Fibroblast of the aortic adventitia (primary cell): ENCODE data around the gene FRMD1. TPM values are rescaled to one million over a fixed set of nuclear protein-coding genes. Genes with fewer than 3 reads are reported as not detected.

Experiments
- DNase-seq: peaks from one replicate; pipeline ENCODE4 v3.0.0-alpha.2; 2010; ENCODE audit warnings: low read depth
- H3K4me3 ChIP-seq: 2 replicates; pipeline ENCODE4 v1.5.1; 2011; ENCODE audit warnings: low read depth, mild to moderate bottlenecking, control low read depth, low read length, moderate library complexity
- CTCF ChIP-seq: IDR thresholded peaks from 2 replicates; pipeline ENCODE4 v1.5.1; 2011; ENCODE audit warnings: mild to moderate bottlenecking, low read length, control low read depth, inconsistent platforms; ENCODE audit not compliant: insufficient read depth
- total RNA-seq: library from RNA; depleted of rRNA; stranded (reverse); fragments of >200 nt; gene quantifications from 2 replicates; pipeline ENCODE4 v1.2.3, GENCODE V29; 2012; ENCODE audit warnings: low replicate concordance

The FRMD1 gene
- total RNA-seq, 1 donor, result not detected

- no peak for DNase-seq
- H3K4me3 ChIP-seq, result no peak overlapping the region
- TF ChIP-seq CTCF, result no peak
These were observed 7.4 kb downstream of the FRMD1 start for GRCh38 chr6:168071620-168072019.

- TF ChIP-seq CTCF, result no peak
- H3K4me3 ChIP-seq, result no peak overlapping the region
- no peak for DNase-seq
These were observed 8.2 kb downstream of the FRMD1 start for GRCh38 chr6:168070804-168071203.

GRCh38 chr6:168067081-168067759 is 11.8 kb downstream of the FRMD1 start:
- DNase-seq, result no peak
- H3K4me3 ChIP-seq, result no peak overlapping the region
- TF ChIP-seq CTCF, result no peak

- no peak for DNase-seq
These were observed 14.7 kb downstream of the FRMD1 start for GRCh38 chr6:168064226-168064807.

GRCh38 chr6:168063431-168063830 is 15.6 kb downstream of the FRMD1 start:
- no peak for TF ChIP-seq CTCF
- DNase-seq, result no peak
- no peak overlapping the region for H3K4me3 ChIP-seq

More at GRCh38 chr6:168064226-168064807, 14.7 kb downstream of the FRMD1 start:
- TF ChIP-seq CTCF, result no peak
- no peak overlapping the region for H3K4me3 ChIP-seq

GRCh38 chr6:168062346-168063289 is 16.4 kb downstream of the FRMD1 start:
- no peak overlapping the region for H3K4me3 ChIP-seq
- no peak for TF ChIP-seq CTCF
- DNase-seq, result no peak
